Measurements from ENCODE around the gene LNP1. TPM values are rescaled to one million over a fixed set of nuclear protein-coding genes. Genes with fewer than 3 reads are reported as not detected.

Gene LNP1
- total RNA-seq, 1 experiment from 2014 or later: 3.3 TPM

- no peak for DNase-seq
- no peak for TF ChIP-seq CTCF (IDR thresholded peaks at IDR 0.05; ENCODE audit: insufficient read depth in 1 of 2, low read depth in 1 of 2, low read length in 1 of 2, severe bottlenecking in 1 of 2, unreplicated experiment in 1 of 2)
- Histone ChIP-seq H3K9me3 (no peaks in the 10 kb centered on the region), H3K27me3 (replicated peaks; ENCODE audit: control insufficient read depth, insufficient read depth, low read length) (no peaks in the 10 kb centered on the region), H3K4me1 (no peaks in the 10 kb centered on the region), H3K36me3 (ENCODE audit: control insufficient read depth, insufficient read depth, low read length) (no peaks in the 10 kb centered on the region; the same call in 1 of the 2 replicates), H3K4me3 (ENCODE audit: low read depth, low read length) (no peak overlapping the region)
- ChIA-PET POLR2A (no interaction called here), CTCF (interaction anchor here (0.6 kb wide), 1 partner anchor 90 kb away, joined by 3 read pairs; no protein-coding TSS in a partner anchor)
- Mint-ChIP-seq H3K27ac (ENCODE audit: unreplicated experiment) (no peak overlapping the region), H3K36me3 (ENCODE audit: insufficient read depth, unreplicated experiment) (peaks cover 41% of the 10 kb centered on the region), H3K4me3 (ENCODE audit: unreplicated experiment) (no peak overlapping the region), H3K9me3 (ENCODE audit: unreplicated experiment) (no peaks in the 10 kb centered on the region), H3K27me3 (ENCODE audit: insufficient read depth, unreplicated experiment) (no peaks in the 10 kb centered on the region), H3K4me1 (ENCODE audit: low read depth, unreplicated experiment) (no peaks in the 10 kb centered on the region)
- intact Hi-C loops (cut with micrococcal nuclease; ENCODE audit: unreplicated experiment): no loop called here
- BruUV-seq (replicated peaks): no TSS peak
Measured at GRCh38 chr3:100374521-100374920, 26.8 kb upstream of the LNP1 start.

- H3K36me3 Mint-ChIP-seq (ENCODE audit: insufficient read depth, unreplicated experiment): peaks cover 46% of the 10 kb centered on the region
- POLR2A ChIA-PET: no interaction called here
Measured at GRCh38 chr3:100376301-100376700, 25.0 kb upstream of the LNP1 start.

GRCh38 chr3:100384733-100385525, 16.4 kb upstream of the LNP1 start:
- Histone ChIP-seq H3K4me3 (ENCODE audit: low read depth, low read length) (no peak overlapping the region), H3K27me3 (replicated peaks; ENCODE audit: control insufficient read depth, insufficient read depth, low read length) (no peaks in the 10 kb centered on the region), H3K4me1 (peaks cover 16% of the 10 kb centered on the region), H3K9me3 (peaks cover 7% of the 10 kb centered on the region; the same call in 1 of the 2 replicates), H3K36me3 (ENCODE audit: control insufficient read depth, insufficient read depth, low read length) (peaks cover 2% of the 10 kb centered on the region; the same call in 1 of the 2 replicates)
- no peak for DNase-seq
- Mint-ChIP-seq H3K9me3 (ENCODE audit: unreplicated experiment) (no peaks in the 10 kb centered on the region), H3K36me3 (ENCODE audit: insufficient read depth, unreplicated experiment) (peaks cover 40% of the 10 kb centered on the region), H3K4me3 (ENCODE audit: unreplicated experiment) (no peak overlapping the region), H3K27ac (ENCODE audit: unreplicated experiment) (no peak overlapping the region), H3K27me3 (ENCODE audit: insufficient read depth, unreplicated experiment) (no peaks in the 10 kb centered on the region), H3K4me1 (ENCODE audit: low read depth, unreplicated experiment) (peaks cover 7% of the 10 kb centered on the region)
- no TSS peak for BruUV-seq (replicated peaks)
- intact Hi-C loops (cut with micrococcal nuclease; ENCODE audit: unreplicated experiment): no loop called here
- CTCF ChIA-PET: no interaction called here
- POLR2A ChIA-PET: no interaction called here
- no peak for TF ChIP-seq CTCF (IDR thresholded peaks at IDR 0.05; ENCODE audit: insufficient read depth in 1 of 2, low read depth in 1 of 2, low read length in 1 of 2, severe bottlenecking in 1 of 2, unreplicated experiment in 1 of 2)

More at GRCh38 chr3:100376301-100376700, 25.0 kb upstream of the LNP1 start:
- H3K27me3 ChIP-seq (replicated peaks; ENCODE audit: control insufficient read depth, insufficient read depth, low read length): no peaks in the 10 kb centered on the region
- TF ChIP-seq CTCF (IDR thresholded peaks at IDR 0.05; ENCODE audit: insufficient read depth in 1 of 2, low read depth in 1 of 2, low read length in 1 of 2, severe bottlenecking in 1 of 2, unreplicated experiment in 1 of 2): no peak
- no peak overlapping the region for H3K4me3 Mint-ChIP-seq (ENCODE audit: unreplicated experiment)
- no TSS peak for BruUV-seq (replicated peaks)
- intact Hi-C loops (cut with micrococcal nuclease; ENCODE audit: unreplicated experiment): no loop called here
- DNase-seq: no peak
- H3K4me3 ChIP-seq (ENCODE audit: low read depth, low read length): no peak overlapping the region
- H3K36me3 ChIP-seq (ENCODE audit: control insufficient read depth, insufficient read depth, low read length): no peaks in the 10 kb centered on the region; the same call in 1 of the 2 replicates
- no peaks in the 10 kb centered on the region for H3K27me3 Mint-ChIP-seq (ENCODE audit: insufficient read depth, unreplicated experiment)
- H3K27ac Mint-ChIP-seq (ENCODE audit: unreplicated experiment): no peak overlapping the region
- H3K9me3 Mint-ChIP-seq (ENCODE audit: unreplicated experiment): no peaks in the 10 kb centered on the region
- no peaks in the 10 kb centered on the region for H3K9me3 ChIP-seq
- CTCF ChIA-PET: no interaction called here
- H3K4me1 ChIP-seq: no peaks in the 10 kb centered on the region
- H3K4me1 Mint-ChIP-seq (ENCODE audit: low read depth, unreplicated experiment): no peaks in the 10 kb centered on the region

Measured in Caco-2 (cell line).